HCT116 (cell line): ENCODE data around the gene SNX3. TPM values are rescaled to one million over a fixed set of nuclear protein-coding genes. Genes with fewer than 3 reads are reported as not detected.

ENCODE experiments used
- ATAC-seq: fragments of 200-7000 bp; cut with Tn5 transposase; 2 replicates; pipeline ENCODE4 v1.9.1; 2020; ENCODE audit warnings: mild to moderate bottlenecking, moderate library complexity
- BruUV-seq: library from RNA; stranded (reverse); fragments of 400-500 nt; replicated peaks from 2 replicates; lab custom pipeline; 2021; lab: Mats Ljungman, UMichigan
- CTCF ChIA-PET: fragments of 300-600 bp; sonication (Branson Sonifier 250); formaldehyde crosslinking; loops from one replicate; lab custom pipeline; 2021; ENCODE audit warnings: antibody characterized with exemption; lab: Charles Lee
- POLR2A ChIA-PET: fragments of 300-600, 350-600 bp; sonication (Branson Sonifier 250); formaldehyde crosslinking; loops from one replicate; lab custom pipeline; 2021; ENCODE audit warnings: antibody characterized with exemption; lab: Charles Lee
- RAD21 ChIA-PET, 2 experiments: fragments of 300-600 bp; sonication (Branson Sonifier 250); formaldehyde crosslinking; loops; one replicate each; lab custom pipeline; 2023; ENCODE audit warnings: low total read pairs in 2 of 2; ENCODE audit not compliant: uncharacterized antibody in 2 of 2, unreplicated experiment in 2 of 2, low non-redundant PET in 1 of 2; lab: Charles Lee
- DNase-seq: peaks from one replicate; pipeline ENCODE4 v3.0.0-alpha.2; 2010; ENCODE audit warnings: low read depth, low spot score
- H2AFZ ChIP-seq: fragments of 200-600 bp; shearing (Covaris generic), sonication (generic); 2 replicates; pipeline ENCODE4 v1.6.1; 2017; ENCODE audit warnings: low read depth, mixed run types, mixed read lengths, antibody characterized with exemption, low read length; ENCODE audit not compliant: poor library complexity, severe bottlenecking
- H3K27ac ChIP-seq: 2 replicates; pipeline ENCODE4 v1.5.1; 2012; ENCODE audit warnings: low read depth, low read length
- H3K27me3 ChIP-seq: fragments of 200-600 bp; sonication (generic); 2 replicates; pipeline ENCODE4 v1.6.1; 2016; ENCODE audit warnings: mixed run types, low read length, mixed read lengths; ENCODE audit not compliant: insufficient read depth
- H3K36me3 ChIP-seq, 2 experiments: fragments of 200-500 bp in 1 of 2; fragments of 200-600 bp in 1 of 2; sonication (Bioruptor generic) in 1 of 2; sonication (generic) in 1 of 2; 2 replicates each; pipeline versions ENCODE4 v1.5.1 to v1.6.1; 2014 to 2016; ENCODE audit warnings: low read length in 2 of 2, inconsistent platforms in 1 of 2, mixed read lengths in 1 of 2, mixed run types in 1 of 2; ENCODE audit not compliant: insufficient read depth in 2 of 2, control insufficient read depth in 1 of 2
- H3K4me1 ChIP-seq, 2 experiments: fragments of 200-600 bp in 1 of 2; sonication (generic) in 1 of 2; 2 replicates each; pipeline versions ENCODE4 v1.5.1 to v1.6.1; 2012 to 2017; ENCODE audit warnings: low read length in 2 of 2, inconsistent platforms in 1 of 2, mild to moderate bottlenecking in 1 of 2, mixed read lengths in 1 of 2, mixed run types in 1 of 2, moderate library complexity in 1 of 2; ENCODE audit not compliant: insufficient read depth in 2 of 2, control insufficient read depth in 1 of 2
- H3K4me2 ChIP-seq: fragments of 200-600 bp; sonication (generic); 2 replicates; pipeline ENCODE4 v1.6.1; 2017; ENCODE audit warnings: mixed run types, low read length, mixed read lengths
- H3K4me3 ChIP-seq, 2 experiments: fragments of 200-600 bp in 1 of 2; sonication (generic) in 1 of 2; replicated peaks in 1 of 2; 2 replicates each; pipeline ENCODE4 v1.5.1; 2011 to 2016; ENCODE audit warnings: low read length in 2 of 2, control low read depth in 1 of 2, low read depth in 1 of 2, mild to moderate bottlenecking in 1 of 2, mixed read lengths in 1 of 2, mixed run types in 1 of 2
- H3K79me2 ChIP-seq: fragments of 200-600 bp; sonication (generic); 2 replicates; pipeline ENCODE4 v1.6.1; 2017; ENCODE audit warnings: mild to moderate bottlenecking, mixed run types, low read length, moderate library complexity, mixed read lengths; ENCODE audit not compliant: insufficient read depth
- H3K9ac ChIP-seq: fragments of 200-600 bp; sonication (generic); 2 replicates; pipeline ENCODE4 v1.6.1; 2016; ENCODE audit warnings: low read length, mixed read lengths
- H3K9me2 ChIP-seq: fragments of 200-600 bp; sonication (generic), shearing (Covaris generic); 2 replicates; pipeline ENCODE4 v1.6.1; 2017; ENCODE audit warnings: mixed run types, mild to moderate bottlenecking, moderate library complexity; ENCODE audit not compliant: insufficient read depth
- H3K9me3 ChIP-seq, 2 experiments: fragments of 200-500 bp in 1 of 2; fragments of 200-600 bp in 1 of 2; sonication (Bioruptor generic) in 1 of 2; sonication (generic) in 1 of 2; 2 replicates each; pipeline ENCODE4 v1.6.1; 2014 to 2017; ENCODE audit warnings: low read length in 2 of 2, mixed read lengths in 2 of 2, inconsistent platforms in 1 of 2, low read depth in 1 of 2, mild to moderate bottlenecking in 1 of 2, mixed run types in 1 of 2, moderate library complexity in 1 of 2; ENCODE audit not compliant: control insufficient read depth in 1 of 2, insufficient read depth in 1 of 2
- H4K20me1 ChIP-seq: fragments of 200-600 bp; sonication (generic), shearing (Covaris generic); 2 replicates; pipeline ENCODE4 v1.6.1; 2017; ENCODE audit warnings: mixed run types, mild to moderate bottlenecking, moderate library complexity; ENCODE audit not compliant: insufficient read depth
- SP1 ChIP-seq: IDR thresholded peaks from 2 replicates; pipeline ENCODE4 v1.6.1; 2012; ENCODE audit warnings: low read depth
- SRF ChIP-seq: IDR thresholded peaks from 2 replicates; pipeline ENCODE4 v1.6.1; 2012; ENCODE audit warnings: low read depth
- TCF7L2 ChIP-seq: IDR thresholded peaks from 2 replicates; pipeline ENCODE4 v1.7.0; 2011; ENCODE audit warnings: borderline replicate concordance, inconsistent platforms; ENCODE audit not compliant: insufficient read depth, insufficient read length; ENCODE audit errors: extremely low read depth
- ZFX ChIP-seq: fragments of 450-650 bp; IDR thresholded peaks from 2 replicates; pipeline ENCODE4 v1.6.1; 2017
- ZNF274 ChIP-seq: fragments of 200-500 bp; sonication (Bioruptor generic); IDR thresholded peaks from 2 replicates; pipeline ENCODE4 v1.6.1; 2014; ENCODE audit warnings: mild to moderate bottlenecking, low read depth, low read length, inconsistent platforms
- intact Hi-C: fragments of 100-400 bp; cut with micrococcal nuclease; formaldehyde crosslinking; loops from 2 replicates; pipeline ENCODE4 v1.10.0; 2022
- total RNA-seq: library from RNA; stranded (reverse); gene quantifications from one replicate; pipeline ENCODE4 v1.2.1, GENCODE V29; 2021; ENCODE audit not compliant: unreplicated experiment
- TF ChIP-seq, protein P1 (sequence below), 3 experiments: fragments of 200-600 bp in 1 of 3; sonication (generic) in 1 of 3; IDR thresholded peaks in 2 of 3; conservative IDR thresholded peaks in 1 of 3; 2 replicates each; pipeline ENCODE4 v1.5.1; 2012 to 2017; ENCODE audit warnings: low read depth in 2 of 3, low read length in 2 of 3, antibody characterized with exemption in 1 of 3, borderline replicate concordance in 1 of 3, control low read depth in 1 of 3, mild to moderate bottlenecking in 1 of 3, mixed read lengths in 1 of 3, mixed run types in 1 of 3, moderate library complexity in 1 of 3; ENCODE audit not compliant: insufficient read depth in 1 of 3
- TF ChIP-seq, protein P2 (sequence below): IDR thresholded peaks from 2 replicates; pipeline ENCODE4 v1.6.1; 2011; ENCODE audit warnings: mild to moderate bottlenecking, low read length, moderate library complexity; ENCODE audit not compliant: insufficient replicate concordance; ENCODE audit errors: extremely low read depth

The SNX3 gene
- total RNA-seq, 1 experiment from 2014 or later, result 111 TPM

DNA sequence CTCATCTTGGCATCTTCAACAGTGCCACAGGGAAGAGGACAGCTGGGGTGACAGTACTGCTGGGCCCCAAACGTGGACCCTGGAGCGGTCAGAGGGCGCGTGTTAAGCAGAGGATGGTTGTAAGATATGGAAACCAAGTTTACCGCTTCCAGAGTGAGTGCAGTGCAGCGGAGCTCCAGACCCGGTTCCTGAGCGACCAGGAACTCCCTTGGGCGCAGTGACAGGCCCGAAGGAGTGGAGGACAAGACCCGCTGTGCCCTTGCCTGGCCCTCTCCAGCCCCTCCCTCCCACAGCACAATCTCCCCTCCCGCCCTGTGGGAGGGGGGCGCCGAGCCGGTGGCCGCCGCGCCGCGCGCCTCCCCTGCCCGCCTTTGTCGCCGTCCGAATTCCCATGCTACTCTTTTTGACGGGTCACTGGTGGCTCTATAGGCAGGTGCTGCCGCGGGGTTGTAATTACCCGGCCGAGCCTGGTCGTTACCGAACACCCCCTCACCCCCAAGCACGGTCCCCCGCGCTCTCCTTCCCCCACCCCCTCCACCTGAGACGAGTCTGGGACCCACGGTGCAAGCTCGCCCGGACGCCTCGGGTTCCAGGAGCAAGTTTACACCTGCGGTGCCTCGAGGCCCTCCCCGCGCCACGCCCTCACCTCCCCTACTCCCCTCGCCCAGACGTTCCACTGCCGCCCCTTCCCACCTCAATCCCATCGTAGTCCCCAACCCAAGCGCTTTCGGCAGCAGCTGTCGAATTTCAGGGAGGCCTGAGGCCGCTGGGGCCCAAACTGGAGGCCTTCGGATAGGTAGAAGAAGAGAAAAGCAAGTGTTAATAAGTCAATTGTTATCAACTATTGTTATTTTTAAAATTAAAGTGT lies 91.1 kb downstream of the SNX3 start:
- no TSS peak for BruUV-seq
- no peaks in the 10 kb centered on the region for H3K27me3 ChIP-seq
- DNase-seq (no peak), ATAC-seq (no peak)
- H4K20me1 ChIP-seq, result no peaks in the 10 kb centered on the region
- no peaks in the 10 kb centered on the region for H3K79me2 ChIP-seq
- no peak for TF ChIP-seq ZFX
- no peak for TF ChIP-seq SP1
- TF ChIP-seq TCF7L2, result no peak
- TF ChIP-seq, protein P1, sequence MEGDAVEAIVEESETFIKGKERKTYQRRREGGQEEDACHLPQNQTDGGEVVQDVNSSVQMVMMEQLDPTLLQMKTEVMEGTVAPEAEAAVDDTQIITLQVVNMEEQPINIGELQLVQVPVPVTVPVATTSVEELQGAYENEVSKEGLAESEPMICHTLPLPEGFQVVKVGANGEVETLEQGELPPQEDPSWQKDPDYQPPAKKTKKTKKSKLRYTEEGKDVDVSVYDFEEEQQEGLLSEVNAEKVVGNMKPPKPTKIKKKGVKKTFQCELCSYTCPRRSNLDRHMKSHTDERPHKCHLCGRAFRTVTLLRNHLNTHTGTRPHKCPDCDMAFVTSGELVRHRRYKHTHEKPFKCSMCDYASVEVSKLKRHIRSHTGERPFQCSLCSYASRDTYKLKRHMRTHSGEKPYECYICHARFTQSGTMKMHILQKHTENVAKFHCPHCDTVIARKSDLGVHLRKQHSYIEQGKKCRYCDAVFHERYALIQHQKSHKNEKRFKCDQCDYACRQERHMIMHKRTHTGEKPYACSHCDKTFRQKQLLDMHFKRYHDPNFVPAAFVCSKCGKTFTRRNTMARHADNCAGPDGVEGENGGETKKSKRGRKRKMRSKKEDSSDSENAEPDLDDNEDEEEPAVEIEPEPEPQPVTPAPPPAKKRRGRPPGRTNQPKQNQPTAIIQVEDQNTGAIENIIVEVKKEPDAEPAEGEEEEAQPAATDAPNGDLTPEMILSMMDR (IDR thresholded peaks at IDR 0.05 in 2 of 3, conservative IDR thresholded peaks at IDR 0.05 in 1 of 3; ENCODE audit: borderline replicate concordance in 1 of 3, insufficient read depth in 1 of 3, low read depth in 2 of 3, low read length in 2 of 3), result no peak
- no peak for TF ChIP-seq SRF
- TF ChIP-seq, protein P2, sequence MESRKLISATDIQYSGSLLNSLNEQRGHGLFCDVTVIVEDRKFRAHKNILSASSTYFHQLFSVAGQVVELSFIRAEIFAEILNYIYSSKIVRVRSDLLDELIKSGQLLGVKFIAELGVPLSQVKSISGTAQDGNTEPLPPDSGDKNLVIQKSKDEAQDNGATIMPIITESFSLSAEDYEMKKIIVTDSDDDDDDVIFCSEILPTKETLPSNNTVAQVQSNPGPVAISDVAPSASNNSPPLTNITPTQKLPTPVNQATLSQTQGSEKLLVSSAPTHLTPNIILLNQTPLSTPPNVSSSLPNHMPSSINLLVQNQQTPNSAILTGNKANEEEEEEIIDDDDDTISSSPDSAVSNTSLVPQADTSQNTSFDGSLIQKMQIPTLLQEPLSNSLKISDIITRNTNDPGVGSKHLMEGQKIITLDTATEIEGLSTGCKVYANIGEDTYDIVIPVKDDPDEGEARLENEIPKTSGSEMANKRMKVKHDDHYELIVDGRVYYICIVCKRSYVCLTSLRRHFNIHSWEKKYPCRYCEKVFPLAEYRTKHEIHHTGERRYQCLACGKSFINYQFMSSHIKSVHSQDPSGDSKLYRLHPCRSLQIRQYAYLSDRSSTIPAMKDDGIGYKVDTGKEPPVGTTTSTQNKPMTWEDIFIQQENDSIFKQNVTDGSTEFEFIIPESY, result no peak
- TF ChIP-seq ZNF274, result no peak
- CTCF ChIA-PET, result no interaction called here
- H2AFZ ChIP-seq, result no peak overlapping the region
- no peaks in the 10 kb centered on the region for H3K36me3 ChIP-seq
- H3K27ac ChIP-seq, result no peak overlapping the region
- no peaks in the 10 kb centered on the region for H3K9me3 ChIP-seq
- RAD21 ChIA-PET, result no interaction called here
- POLR2A ChIA-PET, result no interaction called here
- no peaks in the 10 kb centered on the region for H3K4me1 ChIP-seq
- intact Hi-C loops, result no loop called here
- no peak overlapping the region for H3K9ac ChIP-seq
- H3K4me2 ChIP-seq, result no peak overlapping the region
- no peaks in the 10 kb centered on the region for H3K9me2 ChIP-seq
- H3K4me3 ChIP-seq, result no peak overlapping the region
